HG03139 (cell line): ENCODE measurements around the gene CLPX.
"Not testable (repeated sequence)": the region's sequence is repeated elsewhere in the genome, so short reads cannot be mapped to it uniquely, and the experiment has no call there.

Source experiments
- ATAC-seq: cut with Tn5 transposase; IDR thresholded peaks from one replicate; pipeline ENCODE4 v1.9.1; 2021; ENCODE audit not compliant: unreplicated experiment

CLPX gene

GRCh38 chr15:65175511-65175910 is 9.6 kb downstream of the CLPX start:
- ATAC-seq = no peak

- no peak for ATAC-seq
Measured at GRCh38 chr15:65174509-65174908, 10.6 kb downstream of the CLPX start.

GRCh38 chr15:65172531-65172930 is 12.6 kb downstream of the CLPX start:
- ATAC-seq = no peak

- ATAC-seq = no peak
Measured at GRCh38 chr15:65171428-65171827, 13.7 kb downstream of the CLPX start.

GRCh38 chr15:65165875-65166274 is 19.3 kb downstream of the CLPX start:
- no peak for ATAC-seq

GRCh38 chr15:65164139-65164538 is 21.0 kb downstream of the CLPX start:
- no peak for ATAC-seq

- ATAC-seq = no peak
Measured at GRCh38 chr15:65163041-65163440, 22.1 kb downstream of the CLPX start.

GRCh38 chr15:65156692-65157091 is 28.4 kb downstream of the CLPX start:
- no peak for ATAC-seq

GRCh38 chr15:65154720-65155119 is 30.4 kb downstream of the CLPX start:
- ATAC-seq = no peak

GRCh38 chr15:65147902-65148301 is 37.2 kb downstream of the CLPX start:
- no peak for ATAC-seq

- ATAC-seq = no peak
Measured at GRCh38 chr15:65146438-65146837, 38.7 kb downstream of the CLPX start.

GRCh38 chr15:65138631-65139030 is 46.5 kb downstream of the CLPX start:
- not testable (repeated sequence) for ATAC-seq

GRCh38 chr15:65137893-65138292 is 47.2 kb downstream of the CLPX start:
- not testable (repeated sequence) for ATAC-seq

GRCh38 chr15:65137089-65137488 is 48.1 kb downstream of the CLPX start:
- ATAC-seq = not testable (repeated sequence)

GRCh38 chr15:65134538-65134937 is 50.6 kb downstream of the CLPX start:
- no peak for ATAC-seq

- ATAC-seq = peak; percentile 62
Measured at GRCh38 chr15:65133548-65134200, 51.5 kb downstream of the CLPX start, which contains the start of gene PDCD7. Gene PDCD7 (minus strand): TSS chr15:65133808. CDS start chr15:65133781, 27 bp downstream.

- peak; percentile 35 for ATAC-seq
Measured at GRCh38 chr15:65132878-65133547, 52.1 kb downstream of the CLPX start.

GRCh38 chr15:65130941-65131340 is 54.2 kb downstream of the CLPX start:
- no peak for ATAC-seq

- ATAC-seq = no peak
Measured at GRCh38 chr15:65115542-65115941, 69.6 kb downstream of the CLPX start.

GRCh38 chr15:65115086-65115485 is 70.1 kb downstream of the CLPX start, which contains the start of gene UBAP1L:
Gene UBAP1L (minus strand): TSS chr15:65115200. CDS start chr15:65106215, 8,985 bp downstream.
- no peak for ATAC-seq

- ATAC-seq = no peak
Measured at GRCh38 chr15:65110676-65111292, 74.4 kb downstream of the CLPX start.

GRCh38 chr15:65106011-65106590 is 79.0 kb downstream of the CLPX start:
- ATAC-seq = no peak
